GM23338 (cell line): ENCODE data around the gene INTS6. TPM values are rescaled to one million over a fixed set of nuclear protein-coding genes. Genes with fewer than 3 reads are reported as not detected.

Experiments
- ATAC-seq: fragments of 200-7000 bp; cut with Tn5 transposase; 3 replicates; pipeline ENCODE4 v1.9.1; 2020
- DNase-seq: peaks from one replicate; pipeline ENCODE4 v3.0.0-alpha.2; 2015; ENCODE audit warnings: low spot score
- H2AFZ ChIP-seq: fragments of 200-600 bp; sonication (generic); 2 replicates; pipeline ENCODE4 v1.8.0; 2016; ENCODE audit warnings: antibody characterized with exemption, mild to moderate bottlenecking, moderate library complexity
- H3F3A ChIP-seq: fragments of 200-600 bp; sonication (generic); replicated peaks from 2 replicates; pipeline ENCODE4 v1.8.0; 2017; ENCODE audit warnings: antibody characterized with exemption, mixed run types, low read depth
- H3K27ac ChIP-seq: fragments of 200-600 bp; sonication (generic); 2 replicates; pipeline ENCODE4 v1.6.1; 2016; ENCODE audit warnings: low read depth
- H3K27me3 ChIP-seq: fragments of 200-600 bp; sonication (generic); 2 replicates; pipeline ENCODE4 v1.8.0; 2016; ENCODE audit warnings: mild to moderate bottlenecking, mixed run types, moderate library complexity; ENCODE audit not compliant: insufficient read depth
- H3K36me3 ChIP-seq: fragments of 200-600 bp; sonication (generic); 2 replicates; pipeline ENCODE4 v1.8.0; 2016; ENCODE audit warnings: mild to moderate bottlenecking; ENCODE audit not compliant: insufficient read depth
- H3K4me1 ChIP-seq: fragments of 200-600 bp; sonication (generic); 2 replicates; pipeline ENCODE4 v1.8.0; 2016; ENCODE audit warnings: mild to moderate bottlenecking, moderate library complexity; ENCODE audit not compliant: insufficient read depth
- H3K4me2 ChIP-seq: fragments of 200-600 bp; sonication (generic); 2 replicates; pipeline ENCODE4 v1.7.1; 2017; ENCODE audit warnings: mixed run types
- H3K4me3 ChIP-seq: fragments of 200-600 bp; sonication (generic); 2 replicates; pipeline ENCODE4 v1.6.1; 2016; ENCODE audit warnings: mixed run types
- H3K79me2 ChIP-seq: fragments of 200-600 bp; sonication (generic); replicated peaks from 2 replicates; pipeline ENCODE4 v1.8.0; 2017; ENCODE audit warnings: mild to moderate bottlenecking; ENCODE audit not compliant: insufficient read depth
- H3K9me2 ChIP-seq: fragments of 200-600 bp; sonication (generic); 2 replicates; pipeline ENCODE4 v1.8.0; 2017; ENCODE audit not compliant: insufficient read depth
- H4K20me1 ChIP-seq: fragments of 200-600 bp; sonication (generic); replicated peaks from 2 replicates; pipeline ENCODE4 v1.8.0; 2017; ENCODE audit warnings: mild to moderate bottlenecking; ENCODE audit not compliant: insufficient read depth
- H3K27ac Mint-ChIP-seq: 2 replicates; pipeline ENCODE4 v1.8.0; 2020; ENCODE audit warnings: inconsistent platforms, mild to moderate bottlenecking, moderate library complexity, mixed read lengths
- H3K27me3 Mint-ChIP-seq: 3 replicates; pipeline ENCODE4 v1.8.0; 2022; ENCODE audit warnings: low read depth, mild to moderate bottlenecking, moderate library complexity, mixed read lengths, inconsistent platforms; ENCODE audit not compliant: insufficient read depth, poor library complexity
- H3K36me3 Mint-ChIP-seq: 3 replicates; pipeline ENCODE4 v1.8.0; 2021; ENCODE audit warnings: low read depth, mild to moderate bottlenecking, inconsistent platforms, moderate library complexity, mixed read lengths
- H3K4me1 Mint-ChIP-seq: 3 replicates; pipeline ENCODE4 v1.8.0; 2020; ENCODE audit warnings: mild to moderate bottlenecking, inconsistent platforms, mixed read lengths
- H3K4me3 Mint-ChIP-seq: 3 replicates; pipeline ENCODE4 v1.8.0; 2021; ENCODE audit warnings: moderate library complexity, mild to moderate bottlenecking, inconsistent platforms, mixed read lengths
- H3K9me3 Mint-ChIP-seq: 3 replicates; pipeline ENCODE4 v1.8.0; 2020; ENCODE audit warnings: moderate library complexity, mild to moderate bottlenecking, inconsistent platforms, mixed read lengths
- CREB1 ChIP-seq: fragments of 250-450 bp; sonication (Bioruptor Pico); IDR thresholded peaks from 2 replicates; pipeline ENCODE4 v1.5.0; 2020; ENCODE audit warnings: low read depth, mild to moderate bottlenecking, moderate library complexity
- EZH2 ChIP-seq: fragments of 200-600 bp; sonication (generic); IDR thresholded peaks from one replicate; pipeline ENCODE4 v1.8.0; 2017; ENCODE audit warnings: antibody characterized with exemption, mild to moderate bottlenecking, low read depth; ENCODE audit not compliant: unreplicated experiment
- EZH2phosphoT487 ChIP-seq: fragments of 200-600 bp; sonication (generic); IDR thresholded peaks from one replicate; pipeline ENCODE4 v1.8.1; 2018; ENCODE audit warnings: antibody characterized with exemption; ENCODE audit not compliant: unreplicated experiment
- NANOG ChIP-seq: IDR thresholded peaks from 2 replicates; pipeline ENCODE4 v1.6.1; 2016; ENCODE audit warnings: antibody characterized with exemption, borderline replicate concordance
- POLR2AphosphoS5 ChIP-seq: IDR thresholded peaks from 2 replicates; pipeline ENCODE4 v1.6.1; 2016; ENCODE audit warnings: antibody characterized with exemption, low read depth
- ZNF114 ChIP-seq: fragments of 250-450 bp; sonication (Bioruptor Pico); IDR thresholded peaks from 2 replicates; pipeline ENCODE4 v1.5.0; 2020; ENCODE audit warnings: mild to moderate bottlenecking, moderate library complexity
- ZNF331 ChIP-seq: fragments of 250-450 bp; sonication (Bioruptor Pico); IDR thresholded peaks from 2 replicates; pipeline ENCODE4 v1.5.0; 2020; ENCODE audit warnings: low read depth, mild to moderate bottlenecking, moderate library complexity
- ZNF462 ChIP-seq: fragments of 250-450 bp; sonication (Bioruptor Pico); IDR thresholded peaks from 2 replicates; pipeline ENCODE4 v1.5.0; 2020; ENCODE audit warnings: mild to moderate bottlenecking, moderate library complexity
- polyA plus RNA-seq: library from polyadenylated mRNA; unstranded; fragments of >200 nt; fragmentation: Nextera tagmentation; extraction: Ambion mirVana; gene quantifications from 2 replicates; pipeline ENCODE4 v1.2.1, GENCODE V29; 2016
- total RNA-seq: library from RNA; depleted of rRNA; stranded (reverse); fragments of >200 nt; shearing (Covaris generic); gene quantifications from 2 replicates; pipeline ENCODE4 v1.2.3, GENCODE V29; 2014

INTS6 gene
- total and polyA plus RNA-seq, 2 experiments from 2014 or later = 24.8 to 38.6 TPM

GRCh38 chr13:51453959-51454703 lies 1.3 kb upstream of the INTS6 start:
- peaks cover 14% of the 10 kb centered on the region for H3K79me2 ChIP-seq
- Mint-ChIP-seq H3K27ac (peak overlapping the region; percentile 91), H3K4me3 (peak overlapping the region; percentile 89), H3K9me3 (peaks cover 24% of the 10 kb centered on the region), H3K36me3 (peaks cover 55% of the 10 kb centered on the region), H3K27me3 (peaks cover 5% of the 10 kb centered on the region), H3K4me1 (peaks cover 23% of the 10 kb centered on the region)
- H3K4me2 ChIP-seq = peak overlapping the region; percentile 92
- H4K20me1 ChIP-seq = peaks cover 5% of the 10 kb centered on the region; the same call in 1 of the 2 replicates
- peaks cover 14% of the 10 kb centered on the region for H3K4me1 ChIP-seq
- peak overlapping the region; percentile 87 for H3K4me3 ChIP-seq
- no peaks in the 10 kb centered on the region for H3K9me2 ChIP-seq
- peaks cover 14% of the 10 kb centered on the region; the same call in 1 of the 2 replicates for H3K36me3 ChIP-seq
- no peak for TF ChIP-seq ZNF331 (CRISPR knock-in tag)
- no peak for TF ChIP-seq POLR2AphosphoS5
- TF ChIP-seq EZH2 = no peak
- TF ChIP-seq CREB1 (CRISPR knock-in tag) = no peak
- no peak for TF ChIP-seq NANOG
- TF ChIP-seq ZNF462 (CRISPR knock-in tag) = no peak
- no peak for TF ChIP-seq EZH2phosphoT487
- no peak for TF ChIP-seq ZNF114 (CRISPR knock-in tag)
- peak overlapping the region; percentile 93 for H3K27ac ChIP-seq
- H3F3A ChIP-seq = peaks cover 9% of the 10 kb centered on the region; the same call in 1 of the 2 replicates
- H3K27me3 ChIP-seq = no peaks in the 10 kb centered on the region
- peak overlapping the region; percentile 83 for H2AFZ ChIP-seq
- ATAC-seq (peak; percentile 3), DNase-seq (peak; percentile 53)
